ENCODE measurements around the gene CHST15.

- TF ChIP-seq NR2F2 (IDR thresholded peaks at IDR 0.05) (no peak), CTCF (IDR thresholded peaks at IDR 0.05; ENCODE audit: low read depth, low read length, missing input control) (no peak), FOXA1 (IDR thresholded peaks at IDR 0.05) (no peak), JUND (IDR thresholded peaks at IDR 0.05) (no peak), YY1 (IDR thresholded peaks at IDR 0.05) (no peak), REST (IDR thresholded peaks at IDR 0.05) (no peak), HNF4A (conservative IDR thresholded peaks at IDR 0.05) (no peak), MAX (IDR thresholded peaks at IDR 0.05) (no peak), TAF1 (conservative IDR thresholded peaks at IDR 0.05) (no peak), SP1 (IDR thresholded peaks at IDR 0.05) (no peak), RAD21 (IDR thresholded peaks at IDR 0.05) (no peak), FOXA2 (IDR thresholded peaks at IDR 0.05) (no peak), ATF3 (IDR thresholded peaks at IDR 0.05) (no peak), ZBTB33 (IDR thresholded peaks at IDR 0.05) (no peak)
Observed at GRCh38 chr10:124071141-124071540, 22.3 kb downstream of the CHST15 start.
